K562 (cell line): ENCODE data around the gene PNMA8B. TPM values are rescaled to one million over a fixed set of nuclear protein-coding genes. Genes with fewer than 3 reads are reported as not detected.

Experiments
- ATAC-seq: fragments of 200-7000 bp; cut with Tn5 transposase; 3 replicates; pipeline ENCODE4 v1.9.1; 2020; ENCODE audit warnings: moderate library complexity
- BruUV-seq: library from RNA; stranded (reverse); fragments of 400-500 nt; replicated peaks from 2 replicates; lab custom pipeline; 2021; lab: Mats Ljungman, UMichigan
- CTCF ChIA-PET: fragments of 300-600 bp; formaldehyde crosslinking; extraction: SDS; loops from one replicate; lab custom pipeline; 2021; ENCODE audit warnings: low intra/inter-chr PET ratio; lab: Yijun Ruan, JAX
- POLR2A ChIA-PET: fragments of 300-600, 350-650 bp; sonication (Branson Sonifier 250); formaldehyde crosslinking; extraction: SDS; loops from one replicate; lab custom pipeline; 2021; ENCODE audit warnings: antibody characterized with exemption, inconsistent platforms; lab: Yijun Ruan, JAX
- DNase-seq, 4 experiments: peaks; one replicate each; pipeline versions ENCODE4 v3.0.0 to v3.0.0-alpha.2; 2011 to 2018; ENCODE audit warnings: low spot score in 3 of 4, mixed read lengths in 3 of 4; ENCODE audit errors: extremely low read depth in 1 of 4
- FAIRE-seq: peaks from 2 replicates; lab custom pipeline; 2011; peaks lifted over from hg19 to GRCh38; lab: Jason Lieb, UNC
- H2AFZ ChIP-seq: 2 replicates; pipeline ENCODE4 v1.6.0; 2011; ENCODE audit warnings: low read depth, low read length, control low read depth, inconsistent platforms
- H3K27ac ChIP-seq: fragments of 200-600 bp; 3 replicates; pipeline ENCODE4 v1.8.0; 2011; ENCODE audit warnings: low read depth, mild to moderate bottlenecking, control low read depth, inconsistent platforms, low read length, moderate library complexity, mixed read lengths; ENCODE audit errors: extremely low read depth
- H3K27me3 ChIP-seq, 2 experiments: fragments of 300-600 bp in 1 of 2; 2 replicates in 1 of 2; 3 replicates in 1 of 2; pipeline versions ENCODE4 v1.6.0 to v1.8.0; 2011; ENCODE audit warnings: inconsistent platforms in 2 of 2, low read length in 2 of 2, mild to moderate bottlenecking in 1 of 2, mixed read lengths in 1 of 2, moderate library complexity in 1 of 2; ENCODE audit not compliant: control insufficient read depth in 2 of 2, insufficient read depth in 2 of 2
- H3K36me3 ChIP-seq: fragments of 300-600 bp; 3 replicates; pipeline ENCODE4 v1.8.0; 2011; ENCODE audit warnings: mild to moderate bottlenecking, low read length, inconsistent platforms; ENCODE audit not compliant: control insufficient read depth, insufficient read depth
- H3K4me1 ChIP-seq, 2 experiments: fragments of 200-600 bp in 1 of 2; replicated peaks in 1 of 2; 2 replicates in 1 of 2; 3 replicates in 1 of 2; pipeline versions ENCODE4 v1.5.1 to v1.8.0; 2011; ENCODE audit warnings: inconsistent platforms in 2 of 2, low read length in 2 of 2, mild to moderate bottlenecking in 1 of 2, mixed read lengths in 1 of 2, moderate library complexity in 1 of 2; ENCODE audit not compliant: control insufficient read depth in 2 of 2, insufficient read depth in 2 of 2
- H3K4me2 ChIP-seq: 2 replicates; pipeline ENCODE4 v1.6.1; 2011; ENCODE audit warnings: low read length, control low read depth, inconsistent platforms, mixed read lengths; ENCODE audit not compliant: insufficient read depth
- H3K4me3 ChIP-seq: fragments of 200-600 bp; sonication (generic), shearing (Covaris generic); 2 replicates; pipeline ENCODE4 v1.5.1; 2016; ENCODE audit warnings: control low read depth, inconsistent platforms
- H3K79me2 ChIP-seq: fragments of 200-600 bp; 3 replicates; pipeline ENCODE4 v1.8.0; 2011; ENCODE audit warnings: low read length, inconsistent platforms; ENCODE audit not compliant: control insufficient read depth, insufficient read depth
- H3K9ac ChIP-seq, 2 experiments: 2 replicates each; pipeline versions ENCODE4 v1.6.0 to v1.6.1; 2011; ENCODE audit warnings: low read depth in 2 of 2, low read length in 2 of 2, control low read depth in 1 of 2, inconsistent platforms in 1 of 2, mild to moderate bottlenecking in 1 of 2, mixed read lengths in 1 of 2; ENCODE audit not compliant: insufficient read depth in 1 of 2
- H3K9me1 ChIP-seq: one replicate; pipeline ENCODE4 v1.6.0; 2011; ENCODE audit warnings: inconsistent platforms, mild to moderate bottlenecking, low read length, moderate library complexity; ENCODE audit not compliant: control insufficient read depth, insufficient read depth
- H3K9me3 ChIP-seq: replicated peaks from 2 replicates; pipeline ENCODE4 v1.5.1; 2011; ENCODE audit warnings: low read depth, low read length, inconsistent platforms; ENCODE audit not compliant: control insufficient read depth, insufficient read depth
- H4K20me1 ChIP-seq: replicated peaks from 2 replicates; pipeline ENCODE4 v1.6.1; 2011; ENCODE audit warnings: low read length, inconsistent platforms, mixed read lengths; ENCODE audit not compliant: control insufficient read depth, insufficient read depth
- ARID2 ChIP-seq: fragments of 450-650 bp; IDR thresholded peaks from 2 replicates; pipeline ENCODE4 v1.6.1; 2017; ENCODE audit warnings: antibody characterized with exemption, mild to moderate bottlenecking
- BMI1 ChIP-seq: fragments of 150-350 bp; IDR thresholded peaks from 2 replicates; pipeline ENCODE4 v1.6.1; 2014; ENCODE audit warnings: low read length
- CSDE1 ChIP-seq, 2 experiments: fragments of 450-650 bp; IDR thresholded peaks; 2 replicates each; pipeline ENCODE4 v1.6.1; 2016; ENCODE audit warnings: mild to moderate bottlenecking in 1 of 2
- KDM1A ChIP-seq, 2 experiments: fragments of 450-650 bp; IDR thresholded peaks; 2 replicates each; pipeline ENCODE4 v1.6.1; 2016; ENCODE audit warnings: mild to moderate bottlenecking in 2 of 2
- MYNN ChIP-seq, 2 experiments: sonication (generic); formaldehyde crosslinking in 1 of 2; IDR thresholded peaks; 2 replicates each; pipeline versions ENCODE4 v1.5.0 to v1.6.1; 2016 to 2020; ENCODE audit warnings: antibody characterized with exemption in 1 of 2, missing genetic modification reagents in 1 of 2
- RCOR1 ChIP-seq, 2 experiments: IDR thresholded peaks; 2 replicates each; pipeline ENCODE4 v1.6.1; 2012; ENCODE audit warnings: low read depth in 2 of 2, low read length in 2 of 2, borderline replicate concordance in 1 of 2, improper control_type of control experiment in 1 of 2
- RFX1 ChIP-seq: fragments of 450-650 bp; IDR thresholded peaks from 2 replicates; pipeline ENCODE4 v1.6.1; 2016; ENCODE audit warnings: mild to moderate bottlenecking, moderate library complexity
- USF1 ChIP-seq: sonication (generic); formaldehyde crosslinking; IDR thresholded peaks from 2 replicates; pipeline ENCODE4 v1.9.0; 2022; ENCODE audit warnings: mild to moderate bottlenecking, missing genetic modification reagents
- WGBS: fragments of 100-300 bp; shearing (Covaris generic); methylation state at CpG from one replicate; pipeline ENCODE4 v1.1.6; 2016; ENCODE audit warnings: low coverage, mixed read lengths; ENCODE audit not compliant: insufficient coverage; ENCODE audit errors: missing lambda C conversion rate; 5-methylcytosine and 5-hydroxymethylcytosine counted together
- in situ Hi-C: fragments of 300-500 bp; cut with MboI; formaldehyde crosslinking; loops from 4 replicates; pipeline ENCODE4 v1.15.0; 2018; ENCODE audit warnings: inconsistent platforms, mixed read lengths
- intact Hi-C: fragments of 100-400 bp; cut with micrococcal nuclease; formaldehyde crosslinking; loops from 2 replicates; pipeline ENCODE4 v1.14.2; 2022
- polyA plus RNA-seq, 8 experiments: library from polyadenylated mRNA; depleted of rRNA in 4 of 8; stranded (reverse) in 5 of 8; unstranded in 3 of 8; fragments of >200 nt; fragmentation: Nextera tagmentation in 2 of 8; fragmentation: Illumina TruSeq in 1 of 8; extraction: Ambion mirVana in 2 of 8; extraction: Trizol in 1 of 8; gene quantifications; 2 replicates each; pipeline versions ENCODE4 v1.2.1 to v1.2.3, GENCODE V29; 2011 to 2014; ENCODE audit warnings: inconsistent platforms in 1 of 8, missing spikeins in 1 of 8
- total RNA-seq, 7 experiments: library from RNA; depleted of rRNA in 6 of 7; stranded (reverse); fragments of >200 nt in 6 of 7; fragmentation: Illumina TruSeq in 2 of 7; extraction: Trizol in 2 of 7; gene quantifications; 2 replicates each; pipeline versions ENCODE4 v1.2.1 to v1.2.3, GENCODE V29; 2011 to 2021; ENCODE audit warnings: low replicate concordance in 1 of 7
- TF ChIP-seq, protein P1 (sequence below), 2 experiments: fragments of 450-650 bp in 1 of 2; sonication (generic) in 1 of 2; formaldehyde crosslinking in 1 of 2; IDR thresholded peaks; 2 replicates each; pipeline versions ENCODE4 v1.7.1 to v1.9.0; 2016 to 2022; ENCODE audit warnings: inconsistent platforms in 1 of 2, mild to moderate bottlenecking in 1 of 2, missing genetic modification reagents in 1 of 2
- TF ChIP-seq, protein P2 (sequence below): fragments of 450-650 bp; IDR thresholded peaks from 2 replicates; pipeline ENCODE4 v1.6.1; 2016; ENCODE audit warnings: low read depth, mild to moderate bottlenecking, moderate library complexity

Gene PNMA8B
- total and polyA plus RNA-seq, 9 of the 15 experiments (the other 6 are each of a cell fraction or from before 2014, with no cell fraction given) = not detected

DNA sequence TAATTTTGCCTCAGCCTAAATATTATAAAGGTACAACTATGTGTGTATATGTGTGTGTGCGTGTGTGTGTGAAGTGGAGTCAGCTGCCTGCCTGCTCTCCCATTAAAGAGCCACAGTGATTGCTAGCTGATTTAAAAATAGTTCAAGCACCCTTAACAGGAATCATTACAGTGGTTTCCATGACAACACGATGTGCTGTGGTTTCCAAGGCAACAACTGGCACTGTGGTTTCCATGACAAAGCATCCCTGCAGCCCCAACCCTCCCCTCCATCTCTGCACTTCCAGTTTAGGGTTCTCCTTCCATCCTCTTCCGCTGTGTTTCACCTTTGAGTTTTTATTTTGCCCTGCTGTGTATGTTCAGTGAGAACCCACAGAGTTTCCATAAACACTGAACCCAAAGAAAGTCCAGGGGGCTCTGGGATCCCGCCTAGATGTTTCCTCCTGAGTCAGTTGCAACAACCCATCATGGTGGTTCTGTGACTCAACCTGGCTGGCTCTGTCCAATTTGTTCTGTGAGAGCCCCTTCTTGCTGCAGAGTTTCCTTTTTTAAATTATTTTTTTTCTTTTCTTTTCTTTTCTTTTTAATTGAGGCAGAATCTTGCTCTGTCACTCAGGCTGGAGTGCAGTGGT lies 17.2 kb downstream of the PNMA8B start:
- ChIA-PET POLR2A (no interaction called here), CTCF (no interaction called here)
- Histone ChIP-seq H3K4me1 (no peaks in the 10 kb centered on the region; a peak in 1 of 5 replicates), H3K27me3 (peaks cover 10 to 39% of the 10 kb centered on the region in 2 experiments; a peak in 4 of 5 replicates), H3K4me3 (no peak overlapping the region), H3K9me1 (no peaks in the 10 kb centered on the region), H3K9me3 (no peaks in the 10 kb centered on the region), H3K79me2 (no peaks in the 10 kb centered on the region), H3K9ac (no peak overlapping the region), H2AFZ (no peak overlapping the region), H3K27ac (no peak overlapping the region), H4K20me1 (no peaks in the 10 kb centered on the region), H3K36me3 (no peaks in the 10 kb centered on the region), H3K4me2 (no peak overlapping the region)
- BruUV-seq = no TSS peak
- in situ Hi-C loops (no loop called here), intact Hi-C loops (no loop called here)
- 3% methylated on average over 4 of the region's 4 CpGs for WGBS
- peak; percentile 44 to 56 (median 52) for DNase-seq
- peak; percentile 32 for FAIRE-seq
- ATAC-seq = peak; percentile 35; the same call in 1 of the 3 replicates
- TF ChIP-seq USF1 (CRISPR knock-in tag) (no peak), MYNN (IDR thresholded peaks at IDR 0.05) (peak; percentile 65; the same call in 1 of the 2 replicates), MYNN (CRISPR knock-in tag; IDR thresholded peaks at IDR 0.05) (no peak), RFX1 (peak; percentile 97), KDM1A (IDR thresholded peaks at IDR 0.05) (peak; percentile 55 to 68; a peak in 3 of 4 replicates), BMI1 (peak; percentile 88), RCOR1 (IDR thresholded peaks at IDR 0.05; ENCODE audit: borderline replicate concordance in 1 of 2, low read depth in 2 of 2, low read length in 2 of 2) (peak in 1 of 2 experiments; percentile 92; a peak in 3 of 4 replicates), ARID2 (no peak), CSDE1 (IDR thresholded peaks at IDR 0.05) (peak in 1 of 2 experiments; percentile 87; a peak in 2 of 4 replicates)
- TF ChIP-seq, protein P1, sequence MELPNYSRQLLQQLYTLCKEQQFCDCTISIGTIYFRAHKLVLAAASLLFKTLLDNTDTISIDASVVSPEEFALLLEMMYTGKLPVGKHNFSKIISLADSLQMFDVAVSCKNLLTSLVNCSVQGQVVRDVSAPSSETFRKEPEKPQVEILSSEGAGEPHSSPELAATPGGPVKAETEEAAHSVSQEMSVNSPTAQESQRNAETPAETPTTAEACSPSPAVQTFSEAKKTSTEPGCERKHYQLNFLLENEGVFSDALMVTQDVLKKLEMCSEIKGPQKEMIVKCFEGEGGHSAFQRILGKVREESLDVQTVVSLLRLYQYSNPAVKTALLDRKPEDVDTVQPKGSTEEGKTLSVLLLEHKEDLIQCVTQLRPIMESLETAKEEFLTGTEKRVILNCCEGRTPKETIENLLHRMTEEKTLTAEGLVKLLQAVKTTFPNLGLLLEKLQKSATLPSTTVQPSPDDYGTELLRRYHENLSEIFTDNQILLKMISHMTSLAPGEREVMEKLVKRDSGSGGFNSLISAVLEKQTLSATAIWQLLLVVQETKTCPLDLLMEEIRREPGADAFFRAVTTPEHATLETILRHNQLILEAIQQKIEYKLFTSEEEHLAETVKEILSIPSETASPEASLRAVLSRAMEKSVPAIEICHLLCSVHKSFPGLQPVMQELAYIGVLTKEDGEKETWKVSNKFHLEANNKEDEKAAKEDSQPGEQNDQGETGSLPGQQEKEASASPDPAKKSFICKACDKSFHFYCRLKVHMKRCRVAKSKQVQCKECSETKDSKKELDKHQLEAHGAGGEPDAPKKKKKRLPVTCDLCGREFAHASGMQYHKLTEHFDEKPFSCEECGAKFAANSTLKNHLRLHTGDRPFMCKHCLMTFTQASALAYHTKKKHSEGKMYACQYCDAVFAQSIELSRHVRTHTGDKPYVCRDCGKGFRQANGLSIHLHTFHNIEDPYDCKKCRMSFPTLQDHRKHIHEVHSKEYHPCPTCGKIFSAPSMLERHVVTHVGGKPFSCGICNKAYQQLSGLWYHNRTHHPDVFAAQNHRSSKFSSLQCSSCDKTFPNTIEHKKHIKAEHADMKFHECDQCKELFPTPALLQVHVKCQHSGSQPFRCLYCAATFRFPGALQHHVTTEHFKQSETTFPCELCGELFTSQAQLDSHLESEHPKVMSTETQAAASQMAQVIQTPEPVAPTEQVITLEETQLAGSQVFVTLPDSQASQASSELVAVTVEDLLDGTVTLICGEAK (IDR thresholded peaks at IDR 0.05) = no peak
- TF ChIP-seq, protein P1 (CRISPR knock-in tag; IDR thresholded peaks at IDR 0.05) = no peak
- TF ChIP-seq, protein P2, sequence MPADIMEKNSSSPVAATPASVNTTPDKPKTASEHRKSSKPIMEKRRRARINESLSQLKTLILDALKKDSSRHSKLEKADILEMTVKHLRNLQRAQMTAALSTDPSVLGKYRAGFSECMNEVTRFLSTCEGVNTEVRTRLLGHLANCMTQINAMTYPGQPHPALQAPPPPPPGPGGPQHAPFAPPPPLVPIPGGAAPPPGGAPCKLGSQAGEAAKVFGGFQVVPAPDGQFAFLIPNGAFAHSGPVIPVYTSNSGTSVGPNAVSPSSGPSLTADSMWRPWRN = no peak
